DND-41 (cell line): ENCODE results near the gene RASSF8.

Source experiments
- ATAC-seq: fragments of 200-7000 bp; cut with Tn5 transposase; 3 replicates; pipeline ENCODE4 v1.9.1; 2021; ENCODE audit warnings: low read depth; ENCODE audit not compliant: insufficient read depth
- DNase-seq: peaks from one replicate; pipeline ENCODE4 v3.0.0-alpha.2; 2020
- H2AFZ ChIP-seq: 2 replicates; pipeline ENCODE4 v1.6.0; 2012; ENCODE audit warnings: low read depth, low read length
- H3K27ac ChIP-seq: 2 replicates; pipeline ENCODE4 v1.5.1; 2012; ENCODE audit warnings: low read length, inconsistent platforms
- H3K27me3 ChIP-seq: fragments of 200-600 bp; sonication (generic); 2 replicates; pipeline ENCODE4 v1.6.0; 2012; ENCODE audit warnings: low read length, mild to moderate bottlenecking, inconsistent platforms; ENCODE audit not compliant: insufficient read depth, poor library complexity
- H3K36me3 ChIP-seq: 2 replicates; pipeline ENCODE4 v1.5.1; 2012; ENCODE audit warnings: low read length, inconsistent platforms; ENCODE audit not compliant: insufficient read depth
- H3K4me1 ChIP-seq: 2 replicates; pipeline ENCODE4 v1.5.1; 2012; ENCODE audit warnings: mild to moderate bottlenecking, low read length; ENCODE audit not compliant: insufficient read depth
- H3K4me2 ChIP-seq: 2 replicates; pipeline ENCODE4 v1.6.0; 2012; ENCODE audit warnings: mild to moderate bottlenecking, moderate library complexity, low read length, inconsistent platforms; ENCODE audit not compliant: insufficient read depth
- H3K4me3 ChIP-seq, 2 experiments: fragments of 200-600 bp in 1 of 2; shearing (Covaris generic) in 1 of 2; 2 replicates each; pipeline ENCODE4 v1.5.1; 2012 to 2016; ENCODE audit warnings: inconsistent platforms in 2 of 2, low read length in 2 of 2, mild to moderate bottlenecking in 2 of 2, low read depth in 1 of 2, moderate library complexity in 1 of 2
- H3K79me2 ChIP-seq: 2 replicates; pipeline ENCODE4 v1.6.0; 2012; ENCODE audit warnings: low read length, inconsistent platforms; ENCODE audit not compliant: insufficient read depth
- H3K9ac ChIP-seq: 2 replicates; pipeline ENCODE4 v1.6.0; 2012; ENCODE audit warnings: low read depth, mild to moderate bottlenecking, inconsistent platforms, low read length, moderate library complexity
- H3K9me3 ChIP-seq: 2 replicates; pipeline ENCODE4 v1.5.1; 2012; ENCODE audit warnings: low read length, moderate library complexity, mild to moderate bottlenecking, inconsistent platforms; ENCODE audit not compliant: insufficient read depth, severe bottlenecking
- H4K20me1 ChIP-seq: 2 replicates; pipeline ENCODE4 v1.6.0; 2012; ENCODE audit warnings: low read length; ENCODE audit not compliant: insufficient read depth
- EZH2 ChIP-seq: IDR thresholded peaks from 3 replicates; pipeline ENCODE4 v1.6.1; 2012; ENCODE audit warnings: borderline replicate concordance, low read depth, mild to moderate bottlenecking, moderate library complexity, low read length, inconsistent platforms; ENCODE audit not compliant: severe bottlenecking
- TF ChIP-seq, protein P1 (sequence below): IDR thresholded peaks from 2 replicates; pipeline ENCODE4 v1.5.1; 2012; ENCODE audit warnings: borderline replicate concordance, low read length, moderate library complexity, mild to moderate bottlenecking; ENCODE audit not compliant: poor library complexity, severe bottlenecking; ENCODE audit errors: extremely low read depth

Gene RASSF8

DNA sequence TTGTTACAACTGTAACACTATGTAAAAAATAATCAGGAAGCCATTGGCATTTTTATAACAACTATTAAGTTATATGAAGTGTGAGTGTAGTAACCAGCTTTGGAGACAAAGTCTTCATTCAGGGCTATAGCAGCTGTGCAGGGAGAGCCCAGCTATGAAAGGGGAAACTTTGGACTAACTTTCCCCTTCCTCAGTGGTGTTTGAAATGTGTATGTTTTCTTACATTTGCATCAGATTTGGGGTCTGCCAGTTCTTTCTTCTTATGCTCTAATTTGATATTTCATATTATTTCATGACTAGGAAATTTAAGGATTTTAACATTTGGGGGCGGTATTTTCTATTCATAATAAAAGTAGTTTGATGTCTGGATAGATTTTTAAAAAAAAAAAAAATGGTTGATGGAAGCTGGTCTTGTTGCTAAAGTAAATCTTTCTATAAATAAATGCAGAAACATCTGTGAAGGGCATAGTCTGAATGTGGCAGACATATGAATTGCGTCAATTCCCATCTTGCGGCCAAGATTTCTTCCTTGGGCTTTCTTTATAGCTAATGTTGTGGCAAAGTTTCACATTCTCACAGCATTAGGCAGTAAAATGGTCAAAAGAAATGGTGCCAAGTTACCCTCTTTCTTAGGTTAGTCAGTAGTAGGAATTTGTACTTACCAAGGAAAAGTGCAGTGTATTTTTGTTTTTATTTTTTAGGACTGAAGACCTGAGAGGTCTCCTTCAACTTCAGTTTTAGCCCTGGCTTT, 35.6 kb downstream of the RASSF8 start:
- no peak for ATAC-seq
- no peak for TF ChIP-seq EZH2
- TF ChIP-seq, protein P1, sequence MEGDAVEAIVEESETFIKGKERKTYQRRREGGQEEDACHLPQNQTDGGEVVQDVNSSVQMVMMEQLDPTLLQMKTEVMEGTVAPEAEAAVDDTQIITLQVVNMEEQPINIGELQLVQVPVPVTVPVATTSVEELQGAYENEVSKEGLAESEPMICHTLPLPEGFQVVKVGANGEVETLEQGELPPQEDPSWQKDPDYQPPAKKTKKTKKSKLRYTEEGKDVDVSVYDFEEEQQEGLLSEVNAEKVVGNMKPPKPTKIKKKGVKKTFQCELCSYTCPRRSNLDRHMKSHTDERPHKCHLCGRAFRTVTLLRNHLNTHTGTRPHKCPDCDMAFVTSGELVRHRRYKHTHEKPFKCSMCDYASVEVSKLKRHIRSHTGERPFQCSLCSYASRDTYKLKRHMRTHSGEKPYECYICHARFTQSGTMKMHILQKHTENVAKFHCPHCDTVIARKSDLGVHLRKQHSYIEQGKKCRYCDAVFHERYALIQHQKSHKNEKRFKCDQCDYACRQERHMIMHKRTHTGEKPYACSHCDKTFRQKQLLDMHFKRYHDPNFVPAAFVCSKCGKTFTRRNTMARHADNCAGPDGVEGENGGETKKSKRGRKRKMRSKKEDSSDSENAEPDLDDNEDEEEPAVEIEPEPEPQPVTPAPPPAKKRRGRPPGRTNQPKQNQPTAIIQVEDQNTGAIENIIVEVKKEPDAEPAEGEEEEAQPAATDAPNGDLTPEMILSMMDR, result no peak
- Histone ChIP-seq H3K9me3 (no peaks in the 10 kb centered on the region), H3K4me1 (no peaks in the 10 kb centered on the region), H3K4me3 (no peak overlapping the region), H4K20me1 (no peaks in the 10 kb centered on the region), H3K27me3 (peaks cover 7% of the 10 kb centered on the region), H3K4me2 (no peak overlapping the region), H3K9ac (no peak overlapping the region), H2AFZ (no peak overlapping the region), H3K36me3 (no peaks in the 10 kb centered on the region), H3K27ac (no peak overlapping the region), H3K79me2 (no peaks in the 10 kb centered on the region)
- no peak for DNase-seq

DNA sequence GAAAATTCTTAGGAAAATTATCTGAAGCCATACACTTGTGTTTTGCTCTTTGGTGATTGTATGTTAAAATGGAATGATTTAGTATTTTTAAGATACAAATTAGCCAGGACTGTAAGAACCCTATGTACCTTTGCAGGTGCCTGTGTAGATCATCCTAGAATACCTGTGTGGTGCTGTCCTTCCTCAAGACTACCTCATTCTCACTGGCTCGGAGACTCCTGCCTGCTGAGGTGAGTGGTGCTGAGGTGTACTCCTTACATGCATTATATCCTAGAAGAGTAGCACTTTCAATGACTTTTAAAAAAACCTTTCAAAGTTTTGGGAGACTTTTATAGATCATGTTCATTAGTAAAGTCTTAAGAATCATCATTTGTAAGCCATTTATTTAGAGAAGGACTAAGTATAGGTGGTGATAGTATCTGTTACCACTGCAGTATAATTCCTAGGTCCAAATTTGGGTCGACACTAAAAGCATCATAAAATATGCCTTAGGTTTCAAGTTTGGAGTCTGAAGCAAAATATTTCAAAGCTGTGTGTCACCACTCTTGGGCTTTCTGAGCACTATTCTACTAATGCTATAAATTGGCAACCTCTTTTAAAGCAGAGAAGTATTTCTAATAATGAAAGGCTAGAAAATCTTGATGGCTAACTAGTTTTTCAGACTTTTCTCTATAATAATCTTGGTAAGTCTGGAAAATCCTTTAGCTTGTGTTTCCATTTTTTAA, 36.6 kb downstream of the RASSF8 start:
- no peaks in the 10 kb centered on the region for H3K79me2 ChIP-seq
- H4K20me1 ChIP-seq, result no peaks in the 10 kb centered on the region
- peaks cover 4% of the 10 kb centered on the region for H3K27me3 ChIP-seq
- H3K36me3 ChIP-seq, result no peaks in the 10 kb centered on the region
- TF ChIP-seq, protein P1, result no peak
- no peak for TF ChIP-seq EZH2
- no peak overlapping the region for H3K27ac ChIP-seq
- no peak overlapping the region for H3K9ac ChIP-seq
- H3K4me1 ChIP-seq, result no peaks in the 10 kb centered on the region
- H3K4me3 ChIP-seq, result no peak overlapping the region
- no peak for DNase-seq
- ATAC-seq, result no peak
- H3K9me3 ChIP-seq, result no peaks in the 10 kb centered on the region
- no peak overlapping the region for H2AFZ ChIP-seq
- H3K4me2 ChIP-seq, result no peak overlapping the region

DNA sequence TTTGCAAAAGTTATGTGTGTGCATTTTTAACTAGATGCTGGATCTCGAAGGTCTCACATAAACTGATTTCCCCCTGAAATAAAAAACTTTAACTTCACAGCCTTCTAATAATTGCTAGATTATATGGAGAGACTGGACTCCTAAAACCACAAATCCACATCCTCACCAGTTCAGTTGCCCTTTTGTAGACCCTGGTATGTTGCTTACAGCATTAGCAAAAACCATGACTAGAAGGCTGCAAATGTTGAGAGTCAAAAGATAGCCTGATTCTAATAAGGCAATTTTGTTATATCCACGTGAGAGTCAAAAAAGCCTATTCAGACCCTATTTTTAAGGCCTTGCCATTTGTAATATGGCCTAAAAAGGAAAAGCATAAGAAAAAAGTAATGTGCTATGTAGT, 37.4 kb downstream of the RASSF8 start:
- Histone ChIP-seq H3K27me3 (peaks cover 4% of the 10 kb centered on the region), H2AFZ (no peak overlapping the region), H3K36me3 (no peaks in the 10 kb centered on the region), H3K4me2 (no peak overlapping the region), H3K27ac (no peak overlapping the region), H3K4me3 (no peak overlapping the region), H3K9ac (no peak overlapping the region), H3K79me2 (no peaks in the 10 kb centered on the region), H3K4me1 (no peaks in the 10 kb centered on the region), H4K20me1 (no peaks in the 10 kb centered on the region), H3K9me3 (no peaks in the 10 kb centered on the region)
- DNase-seq (no peak), ATAC-seq (no peak)
- TF ChIP-seq, protein P1, result no peak
- TF ChIP-seq EZH2, result no peak
